Suprapubic skin (tissue), 4 donors: Measurements from ENCODE around the gene CAMK2N1. TPM values are rescaled to one million over a fixed set of nuclear protein-coding genes. Genes with fewer than 3 reads are reported as not detected.

Source experiments
- DNase-seq, 2 donors: peaks; one replicate each; pipeline ENCODE4 v3.0.0-alpha.2; 2019; ENCODE audit warnings: low spot score in 2 of 2
- H3K27ac ChIP-seq: fragments of 200-600 bp; sonication (generic); one replicate; pipeline ENCODE4 v1.5.1; 2019
- H3K27me3 ChIP-seq: fragments of 200-600 bp; sonication (generic); one replicate; pipeline ENCODE4 v1.5.1; 2019
- H3K36me3 ChIP-seq: fragments of 200-600 bp; sonication (generic); one replicate; pipeline ENCODE4 v1.5.1; 2019
- H3K4me1 ChIP-seq: fragments of 200-600 bp; sonication (generic); one replicate; pipeline ENCODE4 v1.5.1; 2019
- H3K4me3 ChIP-seq: fragments of 200-600 bp; sonication (generic); one replicate; pipeline ENCODE4 v1.5.1; 2019; ENCODE audit warnings: mild to moderate bottlenecking
- H3K9me3 ChIP-seq: fragments of 200-600 bp; sonication (generic); one replicate; pipeline ENCODE4 v1.5.1; 2019
- CTCF ChIP-seq, 2 donors: fragments of 200-600 bp in 1 of 2; fragments of 450-650 bp in 1 of 2; sonication (generic) in 1 of 2; IDR thresholded peaks; one replicate each; pipeline ENCODE4 v1.5.1; 2016 to 2019; ENCODE audit warnings: antibody characterized with exemption in 2 of 2, mild to moderate bottlenecking in 1 of 2, moderate library complexity in 1 of 2
- EP300 ChIP-seq: sonication (generic); formaldehyde crosslinking; IDR thresholded peaks from one replicate; pipeline ENCODE4 v1.6.1; 2017; ENCODE audit warnings: antibody characterized with exemption
- POLR2A ChIP-seq, 2 donors: fragments of 450-650 bp; IDR thresholded peaks; one replicate each; pipeline ENCODE4 v1.6.1; 2017; ENCODE audit warnings: antibody characterized with exemption in 2 of 2, mild to moderate bottlenecking in 2 of 2, moderate library complexity in 2 of 2
- POLR2AphosphoS5 ChIP-seq, 3 donors: sonication (generic); formaldehyde crosslinking; IDR thresholded peaks; one replicate each; pipeline ENCODE4 v1.6.1; 2017; ENCODE audit warnings: antibody characterized with exemption in 3 of 3
- WGBS: methylation state at CpG from one replicate; pipeline ENCODE4 v1.1.5; 2018; 5-methylcytosine and 5-hydroxymethylcytosine counted together
- total RNA-seq, 4 donors: library from RNA; depleted of rRNA; stranded (reverse); fragments of >200 nt; gene quantifications; one replicate each; pipeline ENCODE4 v1.1.0, GENCODE V29; 2016

Gene CAMK2N1
- total RNA-seq, 4 donors from 2014 or later = 7.0 to 18.1 (median 9.5) TPM

GRCh38 chr1:20474333-20474975 lies 11.6 kb downstream of the CAMK2N1 start:
- Histone ChIP-seq H3K36me3 (no peaks in the 10 kb centered on the region), H3K4me1 (peaks cover 14% of the 10 kb centered on the region), H3K27me3 (peaks cover 53% of the 10 kb centered on the region), H3K27ac (no peak overlapping the region), H3K4me3 (no peak overlapping the region), H3K9me3 (no peaks in the 10 kb centered on the region)
- TF ChIP-seq POLR2AphosphoS5 (IDR thresholded peaks at IDR 0.05) = no peak
- TF ChIP-seq EP300 = no peak
- no peak for TF ChIP-seq POLR2A (IDR thresholded peaks at IDR 0.05)
- no peak for TF ChIP-seq CTCF (IDR thresholded peaks at IDR 0.05)
- no peak for DNase-seq
- WGBS = 74% methylated on average over 2 of the region's 2 CpGs

- no peaks in the 10 kb centered on the region for H3K36me3 ChIP-seq
- peaks cover 14% of the 10 kb centered on the region for H3K4me1 ChIP-seq
- WGBS = 92% methylated on average over 4 of the region's 4 CpGs
- no peak for DNase-seq
- no peak overlapping the region for H3K4me3 ChIP-seq
- TF ChIP-seq POLR2A (IDR thresholded peaks at IDR 0.05) = no peak
- TF ChIP-seq POLR2AphosphoS5 (IDR thresholded peaks at IDR 0.05) = no peak
- no peak for TF ChIP-seq CTCF (IDR thresholded peaks at IDR 0.05)
- no peak overlapping the region for H3K27ac ChIP-seq
- no peaks in the 10 kb centered on the region for H3K9me3 ChIP-seq
- peaks cover 53% of the 10 kb centered on the region for H3K27me3 ChIP-seq
Observed at GRCh38 chr1:20473894-20474293, 12.1 kb downstream of the CAMK2N1 start.

GRCh38 chr1:20472860-20473711 lies 12.9 kb downstream of the CAMK2N1 start:
- Histone ChIP-seq H3K27me3 (peaks cover 57% of the 10 kb centered on the region), H3K4me1 (peaks cover 14% of the 10 kb centered on the region), H3K9me3 (no peaks in the 10 kb centered on the region), H3K27ac (no peak overlapping the region), H3K4me3 (no peak overlapping the region), H3K36me3 (no peaks in the 10 kb centered on the region)
- DNase-seq = no peak
- 55% methylated on average over 12 of the region's 28 CpGs for WGBS
- no peak for TF ChIP-seq EP300
- no peak for TF ChIP-seq POLR2AphosphoS5 (IDR thresholded peaks at IDR 0.05)
- no peak for TF ChIP-seq POLR2A (IDR thresholded peaks at IDR 0.05)
- no peak for TF ChIP-seq CTCF (IDR thresholded peaks at IDR 0.05)

GRCh38 chr1:20472121-20472520 lies 13.9 kb downstream of the CAMK2N1 start:
- no peaks in the 10 kb centered on the region for H3K36me3 ChIP-seq
- H3K4me3 ChIP-seq = no peak overlapping the region
- WGBS = 90% methylated on average over 4 of the region's 4 CpGs
- H3K27me3 ChIP-seq = peaks cover 57% of the 10 kb centered on the region
- H3K9me3 ChIP-seq = no peaks in the 10 kb centered on the region
- no peak overlapping the region for H3K27ac ChIP-seq
- no peak for DNase-seq
- TF ChIP-seq CTCF (IDR thresholded peaks at IDR 0.05) (no peak), POLR2A (IDR thresholded peaks at IDR 0.05) (no peak), EP300 (no peak), POLR2AphosphoS5 (IDR thresholded peaks at IDR 0.05) (no peak)
- peaks cover 10% of the 10 kb centered on the region for H3K4me1 ChIP-seq

- Histone ChIP-seq H3K9me3 (no peaks in the 10 kb centered on the region), H3K27ac (no peak overlapping the region), H3K4me3 (no peak overlapping the region), H3K36me3 (no peaks in the 10 kb centered on the region), H3K4me1 (no peaks in the 10 kb centered on the region), H3K27me3 (peaks cover 49% of the 10 kb centered on the region)
- WGBS = 61% methylated on average over 3 of the region's 3 CpGs
- TF ChIP-seq CTCF (IDR thresholded peaks at IDR 0.05) (no peak), POLR2A (IDR thresholded peaks at IDR 0.05) (no peak), EP300 (no peak), POLR2AphosphoS5 (IDR thresholded peaks at IDR 0.05) (no peak)
- DNase-seq = no peak
Observed at GRCh38 chr1:20470194-20470593, 15.8 kb downstream of the CAMK2N1 start.
